Kidney epithelial cell (primary cell): ENCODE results near the gene TMEM108. TPM values are rescaled to one million over a fixed set of nuclear protein-coding genes. Genes with fewer than 3 reads are reported as not detected.

Experiments
- DNase-seq: peaks from one replicate; pipeline ENCODE4 v3.0.0-alpha.2; 2010; ENCODE audit warnings: low read depth
- H3K27me3 ChIP-seq: 2 replicates; pipeline ENCODE4 v1.6.0; 2011; ENCODE audit warnings: low read length; ENCODE audit not compliant: control insufficient read depth, insufficient read depth
- H3K36me3 ChIP-seq: 2 replicates; pipeline ENCODE4 v1.5.1; 2011; ENCODE audit warnings: low read length; ENCODE audit not compliant: control insufficient read depth, insufficient read depth
- H3K4me3 ChIP-seq: 2 replicates; pipeline ENCODE4 v1.5.1; 2011; ENCODE audit warnings: low read depth, mild to moderate bottlenecking, control low read depth, low read length
- total RNA-seq: library from RNA; depleted of rRNA; stranded (reverse); fragments of >200 nt; gene quantifications from 2 replicates; pipeline ENCODE4 v1.2.3, GENCODE V29; 2015
- TF ChIP-seq, protein P1 (sequence below): IDR thresholded peaks from 2 replicates; pipeline ENCODE4 v1.5.1; 2011; ENCODE audit warnings: mild to moderate bottlenecking, moderate library complexity, low read length, control low read depth, inconsistent platforms; ENCODE audit not compliant: insufficient read depth, poor library complexity, severe bottlenecking

The TMEM108 gene
- total RNA-seq, 1 donor from 2014 or later = 4.4 TPM

DNA sequence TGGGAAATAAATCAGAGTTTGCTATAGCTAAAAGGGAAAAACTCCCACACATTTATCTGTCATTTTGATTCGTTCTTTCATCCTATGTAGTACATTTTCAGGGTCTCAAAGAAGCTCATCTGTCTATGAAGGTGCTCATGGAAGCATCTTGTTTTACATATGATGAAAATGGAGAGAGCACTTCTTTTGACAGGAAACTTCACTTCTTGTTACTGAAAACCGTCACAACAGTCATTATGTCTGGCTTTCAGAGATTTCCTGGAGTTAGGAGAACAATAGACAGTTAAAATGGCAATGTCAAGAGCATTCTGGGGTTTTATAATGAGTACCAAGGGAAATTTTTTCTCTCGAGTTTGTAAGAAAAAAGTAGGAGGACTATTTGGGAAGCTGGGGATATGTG lies 83.3 kb downstream of the TMEM108 start:
- H3K27me3 ChIP-seq = no peaks in the 10 kb centered on the region
- no peak for DNase-seq
- no peak overlapping the region for H3K4me3 ChIP-seq
- TF ChIP-seq, protein P1, sequence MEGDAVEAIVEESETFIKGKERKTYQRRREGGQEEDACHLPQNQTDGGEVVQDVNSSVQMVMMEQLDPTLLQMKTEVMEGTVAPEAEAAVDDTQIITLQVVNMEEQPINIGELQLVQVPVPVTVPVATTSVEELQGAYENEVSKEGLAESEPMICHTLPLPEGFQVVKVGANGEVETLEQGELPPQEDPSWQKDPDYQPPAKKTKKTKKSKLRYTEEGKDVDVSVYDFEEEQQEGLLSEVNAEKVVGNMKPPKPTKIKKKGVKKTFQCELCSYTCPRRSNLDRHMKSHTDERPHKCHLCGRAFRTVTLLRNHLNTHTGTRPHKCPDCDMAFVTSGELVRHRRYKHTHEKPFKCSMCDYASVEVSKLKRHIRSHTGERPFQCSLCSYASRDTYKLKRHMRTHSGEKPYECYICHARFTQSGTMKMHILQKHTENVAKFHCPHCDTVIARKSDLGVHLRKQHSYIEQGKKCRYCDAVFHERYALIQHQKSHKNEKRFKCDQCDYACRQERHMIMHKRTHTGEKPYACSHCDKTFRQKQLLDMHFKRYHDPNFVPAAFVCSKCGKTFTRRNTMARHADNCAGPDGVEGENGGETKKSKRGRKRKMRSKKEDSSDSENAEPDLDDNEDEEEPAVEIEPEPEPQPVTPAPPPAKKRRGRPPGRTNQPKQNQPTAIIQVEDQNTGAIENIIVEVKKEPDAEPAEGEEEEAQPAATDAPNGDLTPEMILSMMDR = no peak
- H3K36me3 ChIP-seq = no peaks in the 10 kb centered on the region

DNA sequence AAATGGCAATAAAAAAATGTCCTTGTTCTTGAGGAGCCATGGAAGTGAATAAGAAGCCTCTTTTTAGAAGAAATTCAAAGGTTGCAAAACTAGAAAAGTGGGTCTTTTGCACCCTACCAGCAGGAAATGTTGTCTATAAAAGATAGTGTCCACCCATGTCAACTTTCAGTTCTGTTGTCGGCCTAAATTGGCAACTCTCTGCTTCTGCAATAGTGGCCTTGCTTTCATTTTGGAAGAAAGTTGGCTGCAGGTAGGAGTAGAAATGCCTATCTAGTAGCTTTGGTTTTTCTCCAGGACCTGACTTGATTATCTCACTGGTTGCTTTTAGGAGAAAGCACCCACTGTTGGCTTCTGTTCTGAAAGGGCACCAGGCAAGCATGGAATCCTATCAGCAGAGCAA lies 85.4 kb downstream of the TMEM108 start:
- DNase-seq = no peak
- TF ChIP-seq, protein P1 = no peak
- no peak overlapping the region for H3K4me3 ChIP-seq

GRCh38 chr3:133124511-133124910 lies 86.3 kb downstream of the TMEM108 start:
- Histone ChIP-seq H3K27me3 (no peaks in the 10 kb centered on the region), H3K36me3 (no peaks in the 10 kb centered on the region), H3K4me3 (no peak overlapping the region)
- no peak for DNase-seq
- TF ChIP-seq, protein P1 = no peak

More for the DNA sequence above, 85.4 kb downstream of the TMEM108 start:
- Histone ChIP-seq H3K27me3 (no peaks in the 10 kb centered on the region), H3K36me3 (no peaks in the 10 kb centered on the region)

GRCh38 chr3:133125171-133125570 lies 87.0 kb downstream of the TMEM108 start:
- H3K4me3 ChIP-seq = no peak overlapping the region
- H3K36me3 ChIP-seq = no peaks in the 10 kb centered on the region
- H3K27me3 ChIP-seq = no peaks in the 10 kb centered on the region
- TF ChIP-seq, protein P1 = no peak
- DNase-seq = no peak

DNA sequence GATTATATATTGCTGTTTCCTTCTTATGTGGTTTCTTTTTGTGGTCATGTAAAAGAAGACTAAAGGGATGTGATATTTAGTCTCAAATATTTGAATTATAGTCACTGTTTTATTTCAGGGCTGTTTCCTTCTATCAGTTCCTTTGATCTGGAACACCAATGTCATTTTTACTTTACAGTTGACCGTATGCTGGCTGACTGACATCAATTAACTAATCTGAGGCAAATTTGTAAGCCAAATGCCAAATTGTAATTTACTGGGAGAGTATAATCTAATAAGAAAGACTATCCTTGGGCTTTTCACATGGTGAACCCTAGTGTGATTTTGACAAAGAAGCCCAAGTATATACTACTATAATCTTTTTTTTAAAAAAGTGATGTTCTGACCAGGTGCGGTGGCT lies 87.6 kb downstream of the TMEM108 start:
- TF ChIP-seq, protein P1 = no peak
- DNase-seq = no peak
- Histone ChIP-seq H3K36me3 (no peaks in the 10 kb centered on the region), H3K4me3 (no peak overlapping the region), H3K27me3 (no peaks in the 10 kb centered on the region)

- Histone ChIP-seq H3K27me3 (no peaks in the 10 kb centered on the region), H3K4me3 (no peak overlapping the region), H3K36me3 (no peaks in the 10 kb centered on the region)
- DNase-seq = no peak
- TF ChIP-seq, protein P1 = no peak
These were observed 89.2 kb downstream of the TMEM108 start for GRCh38 chr3:133127381-133127780.
